GM12878 (cell line): ENCODE measurements around the gene CWC27. TPM values are rescaled to one million over a fixed set of nuclear protein-coding genes. Genes with fewer than 3 reads are reported as not detected.

ENCODE experiments used
- ATAC-seq: fragments of 200-7000 bp; cut with Tn5 transposase; 3 replicates; pipeline ENCODE4 v1.9.1; 2020; ENCODE audit warnings: mild to moderate bottlenecking, moderate library complexity
- BruUV-seq: library from RNA; stranded (reverse); fragments of 400-500 nt; replicated peaks from 2 replicates; lab custom pipeline; 2021; lab: Mats Ljungman, UMichigan
- CTCF ChIA-PET: fragments of 300-600 bp; sonication (Branson Sonifier 250); formaldehyde crosslinking; extraction: SDS; loops from one replicate; lab custom pipeline; 2021; ENCODE audit warnings: inconsistent platforms; lab: Yijun Ruan, JAX
- POLR2A ChIA-PET: fragments of 350-600 bp; formaldehyde crosslinking; extraction: SDS; loops from one replicate; lab custom pipeline; 2021; ENCODE audit warnings: inconsistent platforms; lab: Charles Lee
- RAD21 ChIA-PET: fragments of 300-600 bp; sonication (Branson Sonifier 250); formaldehyde crosslinking; loops from one replicate; lab custom pipeline; 2023; ENCODE audit warnings: antibody characterized with exemption; ENCODE audit not compliant: unreplicated experiment; lab: Charles Lee
- SMC1A ChIA-PET: fragments of 300-600 bp; sonication (Branson Sonifier 250); formaldehyde crosslinking; loops from one replicate; lab custom pipeline; 2023; ENCODE audit not compliant: unreplicated experiment, uncharacterized antibody; lab: Charles Lee
- DNase-seq: peaks from one replicate; pipeline ENCODE4 v3.0.0-alpha.2; 2011; ENCODE audit warnings: low read depth, low spot score
- FAIRE-seq: peaks from 3 replicates; lab custom pipeline; 2011; peaks lifted over from hg19 to GRCh38; lab: Jason Lieb, UNC
- H2AFZ ChIP-seq: 2 replicates; pipeline ENCODE4 v1.6.0; 2011; ENCODE audit warnings: low read depth, low read length, control low read depth; ENCODE audit not compliant: control insufficient read depth
- H3K27ac ChIP-seq: 2 replicates; pipeline ENCODE4 v1.5.1; 2011; ENCODE audit warnings: control low read depth; ENCODE audit not compliant: control insufficient read depth, insufficient read depth
- H3K27me3 ChIP-seq, 2 experiments: replicated peaks in 1 of 2; 2 replicates each; pipeline versions ENCODE4 v1.6.0 to v1.6.1; 2011; ENCODE audit warnings: low read length in 1 of 2; ENCODE audit not compliant: control insufficient read depth in 2 of 2, insufficient read depth in 2 of 2
- H3K36me3 ChIP-seq, 2 experiments: 2 replicates each; pipeline ENCODE4 v1.5.1; 2011; ENCODE audit warnings: low read length in 1 of 2; ENCODE audit not compliant: control insufficient read depth in 2 of 2, insufficient read depth in 2 of 2
- H3K4me1 ChIP-seq: 2 replicates; pipeline ENCODE4 v1.6.1; 2011; ENCODE audit warnings: mild to moderate bottlenecking, low read length, moderate library complexity, mixed read lengths; ENCODE audit not compliant: control insufficient read depth, insufficient read depth
- H3K4me2 ChIP-seq: 2 replicates; pipeline ENCODE4 v1.6.0; 2011; ENCODE audit warnings: control low read depth; ENCODE audit not compliant: control insufficient read depth, insufficient read depth
- H3K4me3 ChIP-seq: fragments of 200-600 bp; sonication (generic); 2 replicates; pipeline ENCODE4 v1.5.1; 2016
- H3K79me2 ChIP-seq: 2 replicates; pipeline ENCODE4 v1.6.0; 2011; ENCODE audit warnings: low read length; ENCODE audit not compliant: control insufficient read depth, insufficient read depth
- H3K9ac ChIP-seq: 2 replicates; pipeline ENCODE4 v1.8.0; 2011; ENCODE audit warnings: low read length, control low read depth, mixed read lengths; ENCODE audit not compliant: control insufficient read depth, insufficient read depth
- H3K9me3 ChIP-seq: replicated peaks from 3 replicates; pipeline ENCODE4 v1.5.1; 2011; ENCODE audit warnings: mild to moderate bottlenecking, low read length; ENCODE audit not compliant: control insufficient read depth, insufficient read depth
- H4K20me1 ChIP-seq: 2 replicates; pipeline ENCODE4 v1.6.0; 2011; ENCODE audit not compliant: control insufficient read depth, insufficient read depth
- CEBPB ChIP-seq, 2 experiments: fragments of 150-350 bp in 1 of 2; IDR thresholded peaks; 2 replicates each; pipeline ENCODE4 v1.6.1; 2012 to 2014; ENCODE audit warnings: low read depth in 2 of 2, low read length in 2 of 2, borderline replicate concordance in 1 of 2, inconsistent platforms in 1 of 2
- E4F1 ChIP-seq: fragments of 450-650 bp; IDR thresholded peaks from 2 replicates; pipeline ENCODE4 v1.6.1; 2018; ENCODE audit warnings: borderline replicate concordance, mild to moderate bottlenecking; ENCODE audit not compliant: partially characterized antibody
- FOS ChIP-seq: IDR thresholded peaks from 3 replicates; pipeline ENCODE4 v1.6.1; 2011; ENCODE audit warnings: borderline replicate concordance; ENCODE audit not compliant: insufficient read length; ENCODE audit errors: extremely low read depth
- MXI1 ChIP-seq: fragments of 150-350 bp; IDR thresholded peaks from 2 replicates; pipeline ENCODE4 v1.6.1; 2011; ENCODE audit warnings: low read depth, mild to moderate bottlenecking, inconsistent platforms, low read length, improper control_type of control experiment
- NR2C1 ChIP-seq: fragments of 450-650 bp; IDR thresholded peaks from 2 replicates; pipeline ENCODE4 v1.6.1; 2017; ENCODE audit warnings: antibody characterized with exemption, mild to moderate bottlenecking, moderate library complexity
- POLR2AphosphoS2 ChIP-seq: IDR thresholded peaks from 2 replicates; pipeline ENCODE4 v1.6.1; 2011; ENCODE audit warnings: low read depth, mild to moderate bottlenecking, low read length, improper control_type of control experiment, moderate library complexity
- ZSCAN29 ChIP-seq: fragments of 450-650 bp; IDR thresholded peaks from 2 replicates; pipeline ENCODE4 v1.6.1; 2017; ENCODE audit warnings: mild to moderate bottlenecking, moderate library complexity
- WGBS: methylation state at CpG from one replicate; pipeline ENCODE4 v1.1.6; 2016; ENCODE audit warnings: low lambda C conversion rate; ENCODE audit not compliant: insufficient replicate concordance, insufficient coverage; ENCODE audit errors: missing lambda C conversion rate; 5-methylcytosine and 5-hydroxymethylcytosine counted together
- in situ Hi-C: fragments of 300-500 bp; cut with MboI; formaldehyde crosslinking; loops from 9 replicates; pipeline ENCODE4 v1.14.3; 2018; ENCODE audit warnings: mixed read lengths
- intact Hi-C: fragments of 100-400 bp; cut with micrococcal nuclease; formaldehyde crosslinking; loops from one replicate; pipeline ENCODE4 v1.14.2; 2022; ENCODE audit not compliant: unreplicated experiment
- polyA plus RNA-seq, 11 experiments: library from polyadenylated mRNA; depleted of rRNA in 4 of 11; unstranded in 6 of 11; stranded (reverse) in 5 of 11; fragments of >200 nt; fragmentation: Nextera tagmentation in 4 of 11; fragmentation: Illumina TruSeq in 1 of 11; extraction: Ambion mirVana in 4 of 11; extraction: Trizol in 1 of 11; gene quantifications; 1 replicate in 1 of 11; 2 replicates in 10 of 11; pipeline versions ENCODE4 v1.2.1 to v1.2.3, GENCODE V29; 2011 to 2016; ENCODE audit warnings: inconsistent platforms in 2 of 11, missing spikeins in 2 of 11, low read depth in 1 of 11
- total RNA-seq, 4 experiments: library from RNA; depleted of rRNA in 3 of 4; stranded (reverse); fragments of >200 nt in 3 of 4; fragmentation: Illumina TruSeq in 1 of 4; extraction: Trizol in 1 of 4; gene quantifications; 2 replicates each; pipeline versions ENCODE4 v1.2.1 to v1.2.3, GENCODE V29; 2013 to 2021

The CWC27 gene
- total and polyA plus RNA-seq, 10 of the 15 experiments (the other 5 are each of a cell fraction or from before 2014, with no cell fraction given): 21.7 to 61.9 (median 47.0) TPM

GRCh38 chr5:64864171-64864570 lies 95.4 kb downstream of the CWC27 start (continued):
- no peak for TF ChIP-seq FOS
- TF ChIP-seq MXI1: no peak
- no peak for TF ChIP-seq NR2C1
- no peak for TF ChIP-seq ZSCAN29
- no peak for TF ChIP-seq POLR2AphosphoS2
- no peak for TF ChIP-seq CEBPB (IDR thresholded peaks at IDR 0.05; ENCODE audit: borderline replicate concordance in 1 of 2, low read depth in 2 of 2, low read length in 2 of 2)
- TF ChIP-seq, all 136 proteins: peak for 0

GRCh38 chr5:64865662-64866061 lies 96.9 kb downstream of the CWC27 start:
- DNase-seq (no peak), ATAC-seq (no peak), FAIRE-seq (no peak)
- H3K9me3 ChIP-seq: no peaks in the 10 kb centered on the region
- no peaks in the 10 kb centered on the region for H3K4me1 ChIP-seq
- POLR2A ChIA-PET: no interaction called here
- no peaks in the 10 kb centered on the region for H3K36me3 ChIP-seq
- SMC1A ChIA-PET: no interaction called here
- in situ Hi-C loops (no loop called here), intact Hi-C loops (no loop called here)
- BruUV-seq: no TSS peak
- 95% methylated on average over 3 of the region's 3 CpGs for WGBS
- no peak overlapping the region for H3K27ac ChIP-seq
- H3K9ac ChIP-seq: no peak overlapping the region
- no peak overlapping the region for H3K4me2 ChIP-seq
- RAD21 ChIA-PET: no interaction called here
- no peaks in the 10 kb centered on the region for H3K79me2 ChIP-seq
- H3K4me3 ChIP-seq: no peak overlapping the region
- H3K27me3 ChIP-seq: no peaks in the 10 kb centered on the region
- TF ChIP-seq E4F1: no peak
- H4K20me1 ChIP-seq: no peaks in the 10 kb centered on the region
- no peak overlapping the region for H2AFZ ChIP-seq
- CTCF ChIA-PET: no interaction called here
